ENCODE results near the gene TMEM217.

TMEM217 gene

DNA sequence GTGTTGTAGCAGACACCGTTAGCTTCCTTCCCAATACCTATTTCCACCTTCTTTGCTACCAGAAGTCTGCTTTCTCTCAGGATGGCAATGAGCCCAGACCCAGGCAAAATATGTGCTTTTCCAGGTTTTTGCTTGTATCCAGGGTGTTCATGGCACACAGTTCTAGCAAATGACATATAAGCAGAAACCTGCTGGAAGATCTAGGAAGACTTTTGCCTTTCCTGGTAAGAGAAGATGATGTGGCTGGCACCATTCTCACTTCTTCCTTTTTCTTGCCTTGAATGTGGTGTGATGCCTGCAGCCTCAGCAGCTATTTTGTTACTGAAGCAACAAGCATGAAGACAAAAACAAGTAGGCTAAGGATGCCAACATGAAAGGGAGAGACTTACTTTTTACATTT is 19.6 kb downstream of the TMEM217 start (continued):
- TF ChIP-seq, protein P1, sequence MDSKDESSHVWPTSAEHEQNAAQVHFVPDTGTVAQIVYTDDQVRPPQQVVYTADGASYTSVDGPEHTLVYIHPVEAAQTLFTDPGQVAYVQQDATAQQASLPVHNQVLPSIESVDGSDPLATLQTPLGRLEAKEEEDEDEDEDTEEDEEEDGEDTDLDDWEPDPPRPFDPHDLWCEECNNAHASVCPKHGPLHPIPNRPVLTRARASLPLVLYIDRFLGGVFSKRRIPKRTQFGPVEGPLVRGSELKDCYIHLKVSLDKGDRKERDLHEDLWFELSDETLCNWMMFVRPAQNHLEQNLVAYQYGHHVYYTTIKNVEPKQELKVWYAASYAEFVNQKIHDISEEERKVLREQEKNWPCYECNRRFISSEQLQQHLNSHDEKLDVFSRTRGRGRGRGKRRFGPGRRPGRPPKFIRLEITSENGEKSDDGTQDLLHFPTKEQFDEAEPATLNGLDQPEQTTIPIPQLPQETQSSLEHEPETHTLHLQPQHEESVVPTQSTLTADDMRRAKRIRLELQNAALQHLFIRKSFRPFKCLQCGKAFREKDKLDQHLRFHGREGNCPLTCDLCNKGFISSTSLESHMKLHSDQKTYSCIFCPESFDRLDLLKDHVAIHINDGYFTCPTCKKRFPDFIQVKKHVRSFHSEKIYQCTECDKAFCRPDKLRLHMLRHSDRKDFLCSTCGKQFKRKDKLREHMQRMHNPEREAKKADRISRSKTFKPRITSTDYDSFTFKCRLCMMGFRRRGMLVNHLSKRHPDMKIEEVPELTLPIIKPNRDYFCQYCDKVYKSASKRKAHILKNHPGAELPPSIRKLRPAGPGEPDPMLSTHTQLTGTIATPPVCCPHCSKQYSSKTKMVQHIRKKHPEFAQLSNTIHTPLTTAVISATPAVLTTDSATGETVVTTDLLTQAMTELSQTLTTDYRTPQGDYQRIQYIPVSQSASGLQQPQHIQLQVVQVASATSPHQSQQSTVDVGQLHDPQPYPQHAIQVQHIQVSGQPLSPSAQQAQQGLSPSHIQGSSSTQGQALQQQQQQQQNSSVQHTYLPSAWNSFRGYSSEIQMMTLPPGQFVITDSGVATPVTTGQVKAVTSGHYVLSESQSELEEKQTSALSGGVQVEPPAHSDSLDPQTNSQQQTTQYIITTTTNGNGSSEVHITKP (tag by site-specific recombination; IDR thresholded peaks at IDR 0.05) = no peak
- no peak for TF ChIP-seq OSR2 (tag by site-specific recombination; IDR thresholded peaks at IDR 0.05)
- TF ChIP-seq, protein P2, sequence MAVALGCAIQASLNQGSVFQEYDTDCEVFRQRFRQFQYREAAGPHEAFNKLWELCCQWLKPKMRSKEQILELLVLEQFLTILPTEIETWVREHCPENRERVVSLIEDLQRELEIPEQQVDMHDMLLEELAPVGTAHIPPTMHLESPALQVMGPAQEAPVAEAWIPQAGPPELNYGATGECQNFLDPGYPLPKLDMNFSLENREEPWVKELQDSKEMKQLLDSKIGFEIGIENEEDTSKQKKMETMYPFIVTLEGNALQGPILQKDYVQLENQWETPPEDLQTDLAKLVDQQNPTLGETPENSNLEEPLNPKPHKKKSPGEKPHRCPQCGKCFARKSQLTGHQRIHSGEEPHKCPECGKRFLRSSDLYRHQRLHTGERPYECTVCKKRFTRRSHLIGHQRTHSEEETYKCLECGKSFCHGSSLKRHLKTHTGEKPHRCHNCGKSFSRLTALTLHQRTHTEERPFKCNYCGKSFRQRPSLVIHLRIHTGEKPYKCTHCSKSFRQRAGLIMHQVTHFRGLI (tag by site-specific recombination; IDR thresholded peaks at IDR 0.05) = no peak
- TF ChIP-seq, protein P3, sequence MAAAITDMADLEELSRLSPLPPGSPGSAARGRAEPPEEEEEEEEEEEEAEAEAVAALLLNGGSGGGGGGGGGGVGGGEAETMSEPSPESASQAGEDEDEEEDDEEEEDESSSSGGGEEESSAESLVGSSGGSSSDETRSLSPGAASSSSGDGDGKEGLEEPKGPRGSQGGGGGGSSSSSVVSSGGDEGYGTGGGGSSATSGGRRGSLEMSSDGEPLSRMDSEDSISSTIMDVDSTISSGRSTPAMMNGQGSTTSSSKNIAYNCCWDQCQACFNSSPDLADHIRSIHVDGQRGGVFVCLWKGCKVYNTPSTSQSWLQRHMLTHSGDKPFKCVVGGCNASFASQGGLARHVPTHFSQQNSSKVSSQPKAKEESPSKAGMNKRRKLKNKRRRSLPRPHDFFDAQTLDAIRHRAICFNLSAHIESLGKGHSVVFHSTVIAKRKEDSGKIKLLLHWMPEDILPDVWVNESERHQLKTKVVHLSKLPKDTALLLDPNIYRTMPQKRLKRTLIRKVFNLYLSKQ (tag by site-specific recombination; IDR thresholded peaks at IDR 0.05; ENCODE audit: borderline replicate concordance) = no peak
- TF ChIP-seq ZNF529 (tag by site-specific recombination; IDR thresholded peaks at IDR 0.05; ENCODE audit: insufficient replicate concordance) = no peak
- TF ChIP-seq ZNF621 (tag by site-specific recombination; IDR thresholded peaks at IDR 0.05) = no peak
- TF ChIP-seq ZNF610 (tag by site-specific recombination; IDR thresholded peaks at IDR 0.05; ENCODE audit: borderline replicate concordance) = no peak
- no peak for TF ChIP-seq ZNF223 (tag by site-specific recombination; IDR thresholded peaks at IDR 0.05)

DNA sequence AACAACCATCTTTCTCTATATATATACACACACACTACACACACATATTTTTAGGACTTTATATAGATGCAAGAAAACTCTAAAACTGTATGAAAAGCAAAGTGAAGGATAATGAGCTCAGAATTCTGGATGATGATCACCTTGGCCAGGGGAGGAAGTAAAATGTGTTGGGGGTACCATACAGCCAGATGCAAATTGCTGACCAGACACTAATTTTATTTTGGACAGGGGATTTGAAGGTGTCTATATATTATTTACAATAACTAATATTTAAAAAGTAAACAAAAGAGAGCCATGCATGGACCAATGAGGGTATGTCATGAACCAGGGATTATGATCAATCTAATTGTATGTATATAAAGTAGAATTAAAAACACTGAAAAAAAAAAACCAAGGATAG is 20.2 kb downstream of the TMEM217 start:
- Histone ChIP-seq H3K4me1 (ENCODE audit: control insufficient read depth, insufficient read depth, low read length) (peaks cover 3% of the 10 kb centered on the region; the same call in 1 of the 2 replicates), H3K27ac (ENCODE audit: extremely low read depth, low read depth, low read length) (no peak overlapping the region), H3K4me3 (ENCODE audit: low read depth, low read length) (no peak overlapping the region), H3K9me3 (ENCODE audit: control insufficient read depth, insufficient read depth, low read depth, low read length) (no peaks in the 10 kb centered on the region), H3K36me3 (ENCODE audit: control insufficient read depth in 2 of 2, insufficient read depth in 1 of 2, low read length in 2 of 2) (no peaks in the 10 kb centered on the region)
- TF ChIP-seq KLF7 (tag by site-specific recombination; IDR thresholded peaks at IDR 0.05; ENCODE audit: borderline replicate concordance) = no peak
- TF ChIP-seq ZNF596 (tag by site-specific recombination; IDR thresholded peaks at IDR 0.05) = no peak
- TF ChIP-seq, protein P3 (tag by site-specific recombination; IDR thresholded peaks at IDR 0.05; ENCODE audit: borderline replicate concordance) = no peak
- TF ChIP-seq ZFP3 (tag by site-specific recombination; IDR thresholded peaks at IDR 0.05; ENCODE audit: low read depth) = no peak
- TF ChIP-seq ZSCAN16 (tag by site-specific recombination; IDR thresholded peaks at IDR 0.05) = no peak
- TF ChIP-seq YY1 (tag by site-specific recombination; IDR thresholded peaks at IDR 0.05) = no peak
- TF ChIP-seq ZNF248 (tag by site-specific recombination; IDR thresholded peaks at IDR 0.05) = no peak
- no peak for TF ChIP-seq WT1 (tag by site-specific recombination; IDR thresholded peaks at IDR 0.05)
- TF ChIP-seq ZNF677 (tag by site-specific recombination; IDR thresholded peaks at IDR 0.05) = no peak
- TF ChIP-seq ZNF174 (tag by site-specific recombination; IDR thresholded peaks at IDR 0.05) = no peak
- no peak for TF ChIP-seq KLF8 (tag by site-specific recombination; IDR thresholded peaks at IDR 0.05)
- TF ChIP-seq ZNF19 (tag by site-specific recombination; IDR thresholded peaks at IDR 0.05; ENCODE audit: low read depth) = no peak
- no peak for TF ChIP-seq HOXC10 (CRISPR knock-in tag; IDR thresholded peaks at IDR 0.05)
- TF ChIP-seq KLF10 (tag by site-specific recombination; IDR thresholded peaks at IDR 0.05) = no peak
- no peak for TF ChIP-seq ZNF626 (tag by site-specific recombination; IDR thresholded peaks at IDR 0.05)
- no peak for TF ChIP-seq ZNF747 (tag by site-specific recombination; IDR thresholded peaks at IDR 0.05)
- TF ChIP-seq TCF7L2 (IDR thresholded peaks at IDR 0.05; ENCODE audit: borderline replicate concordance, low read depth, low read length) = no peak
- CTCF ChIA-PET = interaction anchor here (1.4 to 1.8 kb wide), 2 partner anchors 77 to 216 kb away, joined by 5 to 7 read pairs; no protein-coding TSS in a partner anchor
- POLR2A ChIA-PET = no interaction called here
